Loucy (cell line): ENCODE measurements around the gene PDLIM7.

ENCODE experiments used
- CTCF ChIP-seq: fragments of 200-600 bp; sonication (generic); conservative IDR thresholded peaks from 2 replicates; pipeline ENCODE4 v1.5.1; 2014; ENCODE audit warnings: mild to moderate bottlenecking, antibody characterized with exemption, low read length
- EZH2phosphoT487 ChIP-seq: fragments of 200-600 bp; IDR thresholded peaks from 2 replicates; pipeline ENCODE4 v1.6.1; 2018; ENCODE audit warnings: antibody characterized with exemption, mild to moderate bottlenecking, moderate library complexity, borderline replicate concordance

GRCh38 chr5:177503351-177504085 is 6.1 kb upstream of the PDLIM7 start:
- TF ChIP-seq CTCF (no peak), EZH2phosphoT487 (no peak)
